Stimulated activated memory B cell treated with anti-CD40 and anti-IgM and Interleukin-4, amounts not matched to agents 10 μg/mL and 1 μg/mL and 100 μg/mL, for 72 hours (primary cell): ENCODE results near the gene RBFOX1.

Source experiments
- ATAC-seq: fragments of 150-1000 bp; cut with Tn5 transposase; 2 replicates; pipeline ENCODE4 v1.10.0; 2021
- H3K27ac Mint-ChIP-seq: one replicate; pipeline ENCODE4 v1.8.0; 2022; ENCODE audit warnings: mild to moderate bottlenecking, mixed read lengths
- H3K27me3 Mint-ChIP-seq: one replicate; pipeline ENCODE4 v1.8.0; 2022; ENCODE audit warnings: mixed read lengths
- H3K36me3 Mint-ChIP-seq: one replicate; pipeline ENCODE4 v1.8.0; 2022; ENCODE audit warnings: mixed read lengths
- H3K4me1 Mint-ChIP-seq: one replicate; pipeline ENCODE4 v1.8.0; 2022; ENCODE audit warnings: mixed read lengths
- H3K4me3 Mint-ChIP-seq: one replicate; pipeline ENCODE4 v1.8.0; 2022; ENCODE audit warnings: mild to moderate bottlenecking, moderate library complexity, mixed read lengths
- H3K9me3 Mint-ChIP-seq: one replicate; pipeline ENCODE4 v1.8.0; 2022; ENCODE audit warnings: mixed read lengths

Gene RBFOX1

GRCh38 chr16:7688811-7689210 lies 356.2 kb downstream of the RBFOX1 start:
- Mint-ChIP-seq H3K9me3 (peaks cover 2% of the 10 kb centered on the region), H3K27me3 (no peaks in the 10 kb centered on the region), H3K36me3 (no peaks in the 10 kb centered on the region), H3K27ac (no peak overlapping the region), H3K4me3 (no peak overlapping the region), H3K4me1 (no peaks in the 10 kb centered on the region)
- no peak for ATAC-seq

- H3K36me3 Mint-ChIP-seq = no peaks in the 10 kb centered on the region
- ATAC-seq = no peak
- no peaks in the 10 kb centered on the region for H3K4me1 Mint-ChIP-seq
- H3K4me3 Mint-ChIP-seq = no peak overlapping the region
- H3K27ac Mint-ChIP-seq = no peak overlapping the region
- no peaks in the 10 kb centered on the region for H3K27me3 Mint-ChIP-seq
- peaks cover 2% of the 10 kb centered on the region for H3K9me3 Mint-ChIP-seq
Observed at GRCh38 chr16:7689234-7689633, 356.6 kb downstream of the RBFOX1 start.

GRCh38 chr16:7691533-7691932 lies 358.9 kb downstream of the RBFOX1 start:
- Mint-ChIP-seq H3K36me3 (no peaks in the 10 kb centered on the region), H3K9me3 (peaks cover 2% of the 10 kb centered on the region), H3K4me3 (no peak overlapping the region), H3K4me1 (no peaks in the 10 kb centered on the region), H3K27me3 (no peaks in the 10 kb centered on the region), H3K27ac (no peak overlapping the region)
- no peak for ATAC-seq

- no peaks in the 10 kb centered on the region for H3K27me3 Mint-ChIP-seq
Observed at GRCh38 chr16:7703672-7704071, 371.0 kb downstream of the RBFOX1 start.

GRCh38 chr16:7705885-7706284 lies 373.2 kb downstream of the RBFOX1 start:
- no peak for ATAC-seq
- Mint-ChIP-seq H3K4me3 (no peak overlapping the region), H3K36me3 (no peaks in the 10 kb centered on the region), H3K9me3 (peaks cover 9% of the 10 kb centered on the region), H3K27ac (no peak overlapping the region), H3K27me3 (no peaks in the 10 kb centered on the region), H3K4me1 (no peaks in the 10 kb centered on the region)

More at GRCh38 chr16:7703672-7704071, 371.0 kb downstream of the RBFOX1 start:
- Mint-ChIP-seq H3K9me3 (peaks cover 5% of the 10 kb centered on the region), H3K4me1 (no peaks in the 10 kb centered on the region), H3K4me3 (no peak overlapping the region), H3K27ac (no peak overlapping the region), H3K36me3 (no peaks in the 10 kb centered on the region)
- ATAC-seq = no peak

GRCh38 chr16:7709186-7709585 lies 376.5 kb downstream of the RBFOX1 start:
- Mint-ChIP-seq H3K9me3 (peaks cover 9% of the 10 kb centered on the region), H3K27ac (no peak overlapping the region), H3K27me3 (no peaks in the 10 kb centered on the region), H3K4me3 (no peak overlapping the region), H3K36me3 (no peaks in the 10 kb centered on the region), H3K4me1 (no peaks in the 10 kb centered on the region)
- no peak for ATAC-seq

DNA sequence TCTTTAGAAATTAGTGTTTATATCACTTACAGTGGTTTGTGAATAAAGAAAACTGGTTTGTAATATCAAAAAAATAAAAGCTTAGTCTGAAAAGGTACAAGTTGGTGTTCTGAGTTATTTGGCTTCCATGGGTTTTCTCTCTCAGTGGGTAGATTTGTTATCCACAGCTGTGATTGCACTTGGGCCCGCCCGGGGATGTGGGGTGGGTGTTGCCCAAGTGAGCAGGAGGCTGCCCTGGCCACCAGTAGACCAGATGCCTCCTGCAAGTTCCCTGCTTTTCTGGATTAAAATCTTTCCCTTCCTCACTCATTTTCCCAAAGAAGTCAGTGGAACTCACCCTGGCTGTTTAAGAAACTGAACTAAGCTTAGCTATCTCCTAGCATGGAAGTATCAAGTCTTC lies 380.6 kb downstream of the RBFOX1 start:
- Mint-ChIP-seq H3K4me3 (no peak overlapping the region), H3K36me3 (no peaks in the 10 kb centered on the region), H3K9me3 (peaks cover 4% of the 10 kb centered on the region), H3K27ac (no peak overlapping the region), H3K27me3 (no peaks in the 10 kb centered on the region), H3K4me1 (no peaks in the 10 kb centered on the region)
- ATAC-seq = no peak

- H3K36me3 Mint-ChIP-seq = no peaks in the 10 kb centered on the region
- H3K27ac Mint-ChIP-seq = no peak overlapping the region
- H3K4me1 Mint-ChIP-seq = no peaks in the 10 kb centered on the region
- no peak for ATAC-seq
- no peaks in the 10 kb centered on the region for H3K9me3 Mint-ChIP-seq
- no peaks in the 10 kb centered on the region for H3K27me3 Mint-ChIP-seq
- no peak overlapping the region for H3K4me3 Mint-ChIP-seq
Observed at GRCh38 chr16:7714775-7715174, 382.1 kb downstream of the RBFOX1 start.

DNA sequence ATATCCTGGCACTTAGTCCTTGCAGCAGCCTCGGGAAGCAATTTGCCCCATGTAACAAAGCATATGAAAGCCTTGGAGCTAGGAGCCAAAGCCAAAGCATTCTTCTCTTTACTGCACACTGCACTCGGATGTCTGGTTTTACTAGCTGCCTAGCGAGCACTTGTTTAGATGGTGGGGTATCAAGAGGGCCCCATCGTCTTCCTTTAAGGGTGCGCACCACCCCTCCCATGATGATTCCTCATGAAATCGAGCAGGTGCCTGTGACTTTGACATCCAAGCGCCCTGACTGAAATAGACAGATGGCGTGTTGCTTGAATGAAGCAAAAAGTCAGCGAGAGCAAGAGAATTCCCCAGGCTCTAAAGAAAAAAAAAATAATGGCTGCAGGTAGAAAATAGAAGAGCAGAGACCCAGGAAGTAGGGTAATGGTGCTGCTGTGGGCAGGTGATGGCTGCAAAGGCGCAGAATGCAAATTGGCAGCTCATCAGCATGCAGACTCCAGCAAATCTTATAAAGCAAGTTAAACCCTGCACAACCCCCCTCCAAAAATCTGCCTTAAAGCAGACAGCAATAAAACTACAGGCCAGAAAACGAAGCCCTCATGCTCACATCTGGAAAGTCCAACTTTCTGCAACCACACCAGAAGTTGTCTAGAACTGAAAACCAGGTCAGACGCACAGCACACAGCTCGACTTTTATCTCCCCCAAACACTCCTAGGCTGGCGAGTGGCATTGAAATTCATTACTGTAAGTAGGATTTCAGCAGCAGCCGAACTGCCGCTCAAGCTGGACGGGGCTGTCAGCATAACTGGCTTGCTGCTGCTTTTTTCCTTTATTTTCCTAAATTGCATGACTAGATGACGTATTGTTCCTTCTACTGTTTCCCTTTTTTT lies 384.3 kb downstream of the RBFOX1 start:
- no peaks in the 10 kb centered on the region for H3K4me1 Mint-ChIP-seq
- ATAC-seq = no peak
- H3K36me3 Mint-ChIP-seq = no peaks in the 10 kb centered on the region
- H3K27me3 Mint-ChIP-seq = no peaks in the 10 kb centered on the region
- H3K9me3 Mint-ChIP-seq = no peaks in the 10 kb centered on the region
- H3K27ac Mint-ChIP-seq = no peak overlapping the region
- H3K4me3 Mint-ChIP-seq = no peak overlapping the region

DNA sequence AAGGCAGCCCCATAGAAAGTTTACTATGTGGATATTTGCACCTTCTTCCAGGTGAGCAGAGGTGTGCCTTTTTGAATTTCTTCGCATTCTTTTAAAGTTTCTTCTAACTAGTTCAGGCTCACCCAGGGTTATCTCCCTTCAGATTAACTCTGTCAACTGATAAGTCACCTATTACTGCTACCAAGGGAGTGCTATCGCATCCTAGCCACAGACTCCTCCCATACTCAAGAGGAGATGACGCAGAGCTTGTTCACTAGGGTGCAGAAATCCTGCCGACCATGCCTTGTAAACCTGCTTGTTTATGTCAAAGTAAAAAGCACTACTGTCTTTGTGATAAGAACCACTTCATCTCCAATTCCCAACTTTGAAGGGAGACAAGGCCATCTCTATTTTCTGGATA lies 390.1 kb downstream of the RBFOX1 start:
- Mint-ChIP-seq H3K4me1 (no peaks in the 10 kb centered on the region), H3K27me3 (no peaks in the 10 kb centered on the region), H3K9me3 (no peaks in the 10 kb centered on the region), H3K36me3 (no peaks in the 10 kb centered on the region), H3K27ac (no peak overlapping the region), H3K4me3 (no peak overlapping the region)
- ATAC-seq = no peak

DNA sequence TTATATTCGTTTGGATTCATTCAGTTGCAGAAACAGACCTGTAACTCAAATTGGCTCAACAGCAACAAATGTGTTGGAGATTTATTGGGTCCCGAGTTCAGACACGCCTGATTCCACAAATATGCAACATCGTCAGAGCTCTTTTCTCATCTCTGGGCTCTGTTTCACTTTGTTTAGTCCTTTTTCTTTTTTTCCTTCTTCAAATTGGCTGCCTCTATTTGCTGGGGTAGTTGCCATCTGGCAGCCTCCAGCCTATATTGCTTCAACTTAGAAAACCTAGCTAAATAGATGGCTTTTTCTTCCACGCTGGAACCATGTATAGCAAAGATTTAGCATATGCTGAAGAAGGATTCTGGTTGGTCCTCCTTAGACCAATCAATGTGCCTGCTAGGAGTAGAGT lies 398.5 kb downstream of the RBFOX1 start:
- H3K9me3 Mint-ChIP-seq = peaks cover 5% of the 10 kb centered on the region
- H3K27me3 Mint-ChIP-seq = no peaks in the 10 kb centered on the region
- H3K27ac Mint-ChIP-seq = no peak overlapping the region
- H3K36me3 Mint-ChIP-seq = no peaks in the 10 kb centered on the region
- ATAC-seq = no peak
- no peak overlapping the region for H3K4me3 Mint-ChIP-seq
- no peaks in the 10 kb centered on the region for H3K4me1 Mint-ChIP-seq

DNA sequence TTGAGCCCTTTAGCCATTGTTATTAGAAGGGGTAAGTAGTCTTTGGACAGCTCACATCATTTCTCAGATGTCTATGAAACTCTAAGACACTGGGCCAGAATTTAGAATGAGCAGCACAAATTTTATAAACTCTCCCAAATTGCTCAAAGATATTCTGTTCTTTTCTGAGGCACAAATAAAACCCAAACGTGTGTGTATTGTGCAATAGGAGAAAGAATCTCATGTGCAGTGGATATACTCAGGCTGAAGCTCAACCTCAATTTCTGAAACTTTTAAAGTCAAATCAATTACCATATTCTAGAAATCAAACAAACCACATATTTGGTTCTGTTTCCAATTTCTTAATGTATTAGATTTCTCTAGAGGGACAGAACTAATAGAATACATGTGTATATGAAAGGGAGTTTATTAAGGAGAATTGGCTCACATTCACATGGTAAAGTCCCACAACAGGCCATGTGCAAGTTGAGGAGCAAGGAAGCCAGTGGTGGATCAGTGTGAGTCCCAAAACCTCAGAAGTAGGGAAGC lies 403.6 kb downstream of the RBFOX1 start:
- Mint-ChIP-seq H3K4me1 (no peaks in the 10 kb centered on the region), H3K27me3 (no peaks in the 10 kb centered on the region), H3K36me3 (no peaks in the 10 kb centered on the region), H3K27ac (no peak overlapping the region), H3K4me3 (no peak overlapping the region), H3K9me3 (peaks cover 10% of the 10 kb centered on the region)
- ATAC-seq = no peak

DNA sequence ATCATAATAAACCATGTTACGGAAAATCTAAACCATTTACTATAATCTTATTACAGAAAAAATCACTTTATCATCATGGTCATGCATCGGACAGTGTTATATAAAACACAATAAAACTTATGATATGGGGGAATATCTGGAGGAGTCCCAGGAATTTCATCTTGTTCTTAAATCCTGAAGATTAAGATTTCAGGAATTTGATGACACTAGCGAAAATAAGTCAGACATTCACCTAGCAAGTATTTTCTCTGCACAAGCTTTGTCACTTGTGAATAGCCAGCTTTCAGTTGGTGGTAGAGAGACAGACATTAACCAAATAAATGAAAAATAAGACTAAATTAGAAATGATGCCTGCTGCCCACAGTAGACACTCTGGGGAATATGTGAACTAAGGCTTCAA lies 410.0 kb downstream of the RBFOX1 start:
- Mint-ChIP-seq H3K36me3 (no peaks in the 10 kb centered on the region), H3K9me3 (peaks cover 8% of the 10 kb centered on the region), H3K27ac (no peak overlapping the region), H3K27me3 (no peaks in the 10 kb centered on the region), H3K4me1 (no peaks in the 10 kb centered on the region), H3K4me3 (no peak overlapping the region)
- ATAC-seq = no peak

DNA sequence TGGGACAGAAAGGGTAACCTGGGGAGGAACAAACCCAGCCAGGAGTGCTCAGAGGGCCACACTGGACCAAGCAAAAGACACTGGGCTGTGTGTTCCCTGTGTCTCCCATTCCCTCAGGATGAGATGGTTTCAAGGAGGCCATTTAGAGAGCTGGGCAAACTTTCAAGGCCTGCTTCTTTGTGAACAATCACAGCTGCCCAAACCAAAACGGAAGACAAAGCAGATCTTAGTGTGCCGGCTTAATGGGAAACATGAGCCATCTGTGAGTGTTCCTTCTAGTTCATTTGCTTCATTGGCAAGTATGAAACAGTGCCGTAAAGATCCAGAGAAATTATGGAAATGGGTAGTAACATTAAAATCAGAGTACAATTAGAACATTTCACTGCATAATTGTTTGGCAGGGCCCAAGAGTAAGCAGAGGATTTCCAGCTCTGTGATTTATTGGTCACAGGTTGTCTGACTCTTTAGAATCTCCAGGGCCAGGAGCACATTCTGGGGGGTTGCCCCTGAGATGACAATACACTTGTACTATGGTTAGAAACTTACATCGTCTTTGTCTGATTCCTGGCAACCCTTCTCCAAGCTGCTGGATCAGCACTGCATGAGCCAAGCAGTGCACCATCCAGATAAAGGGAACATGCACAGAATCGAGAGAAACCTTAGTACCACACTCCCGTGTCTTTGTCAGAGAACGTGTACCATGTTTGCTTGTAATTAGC lies 412.1 kb downstream of the RBFOX1 start:
- peaks cover 3% of the 10 kb centered on the region for H3K9me3 Mint-ChIP-seq
- H3K36me3 Mint-ChIP-seq = no peaks in the 10 kb centered on the region
- H3K4me3 Mint-ChIP-seq = no peak overlapping the region
- ATAC-seq = no peak
- no peak overlapping the region for H3K27ac Mint-ChIP-seq
- H3K4me1 Mint-ChIP-seq = no peaks in the 10 kb centered on the region
- no peaks in the 10 kb centered on the region for H3K27me3 Mint-ChIP-seq

- Mint-ChIP-seq H3K36me3 (no peaks in the 10 kb centered on the region), H3K4me1 (no peaks in the 10 kb centered on the region), H3K27ac (no peak overlapping the region), H3K9me3 (peaks cover 3% of the 10 kb centered on the region), H3K4me3 (no peak overlapping the region), H3K27me3 (no peaks in the 10 kb centered on the region)
- ATAC-seq = no peak
Observed at GRCh38 chr16:7745276-7745675, 412.6 kb downstream of the RBFOX1 start.

DNA sequence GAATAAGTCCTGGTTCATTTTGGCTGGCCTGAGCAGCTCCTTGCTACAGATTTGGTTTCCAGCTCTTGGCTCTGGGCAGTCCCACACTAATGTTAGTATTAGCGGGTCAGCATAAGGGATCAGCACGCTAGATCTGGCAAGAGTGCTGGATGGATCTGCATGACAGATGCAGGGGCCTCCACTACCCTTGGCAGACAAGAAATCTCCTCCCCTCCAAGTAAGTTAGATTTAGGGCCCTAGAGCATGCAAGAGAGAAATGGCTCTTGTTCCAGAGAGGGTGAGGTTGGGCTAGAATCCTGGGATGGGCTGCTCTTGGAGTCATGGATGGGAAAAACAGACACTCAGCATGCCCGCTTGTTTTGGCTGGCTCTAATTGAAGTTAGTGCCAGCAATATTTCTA lies 414.3 kb downstream of the RBFOX1 start:
- no peak overlapping the region for H3K4me3 Mint-ChIP-seq
- ATAC-seq = no peak
- H3K9me3 Mint-ChIP-seq = peaks cover 3% of the 10 kb centered on the region
- H3K4me1 Mint-ChIP-seq = no peaks in the 10 kb centered on the region
- no peak overlapping the region for H3K27ac Mint-ChIP-seq
- H3K27me3 Mint-ChIP-seq = no peaks in the 10 kb centered on the region
- H3K36me3 Mint-ChIP-seq = no peaks in the 10 kb centered on the region
